ENCODE data around the gene DCST2. TPM values are rescaled to one million over a fixed set of nuclear protein-coding genes. Genes with fewer than 3 reads are reported as not detected.
"Not testable (repeated sequence)": the region's sequence is repeated elsewhere in the genome, so short reads cannot be mapped to it uniquely, and the experiment has no call there.

DCST2 gene
- total and polyA plus RNA-seq, 11 donors: 0.14 to 0.65 (median 0.35) TPM; not detected in 1

DNA sequence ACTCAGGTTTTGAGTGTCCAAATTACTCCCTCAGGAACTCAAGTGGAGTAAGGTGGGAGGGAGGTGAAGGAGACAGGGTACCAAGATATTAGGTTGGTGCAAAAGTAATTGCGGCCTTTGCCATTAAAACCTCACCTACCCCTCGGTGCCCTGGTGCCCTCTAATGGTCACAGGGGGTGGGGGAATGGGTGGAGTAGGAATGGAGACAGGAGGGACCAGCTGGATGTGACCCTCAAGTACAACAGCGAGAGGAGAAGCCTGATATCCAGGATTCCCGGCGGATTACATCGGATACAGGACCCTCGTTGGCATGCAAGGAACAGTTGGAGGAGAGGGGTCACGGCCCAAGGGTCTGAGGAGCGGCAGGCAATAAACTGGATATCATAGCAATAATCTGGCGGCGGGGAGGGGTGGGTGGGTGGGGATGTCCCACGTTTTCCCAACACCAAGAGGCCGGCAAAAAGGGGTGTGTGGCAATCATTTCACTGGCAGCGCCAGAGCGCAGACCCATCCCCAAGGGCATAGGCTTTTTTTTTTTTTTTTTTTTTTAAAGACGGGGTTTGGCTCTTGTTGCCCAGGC lies 35.3 kb downstream of the DCST2 start:
- H3K27ac ChIP-seq: peak overlapping the region in 1 of 12 donors; percentile 95
- TF ChIP-seq POLR2A (IDR thresholded peaks at IDR 0.05) (no peak), CTCF (IDR thresholded peaks at IDR 0.05) (no peak)
- DNase-seq (no peak), ATAC-seq (no peak)
- H3K36me3 ChIP-seq: no peaks in the 10 kb centered on the region
- 73 to 77% (median 76%) methylated on average over 16 of the region's 16 CpGs for WGBS, 4 donors
- intact Hi-C loops (cut with DNase I): loop anchor here in 6 of 10 donors (2.0 to 5.0 kb wide), 2 partner anchors 13 to 36 kb away; partner anchors contain the start of gene PYGO2 (in 6 of the 6)
- H3K4me1 ChIP-seq: peaks cover 0 to 42% (median 16%) of the 10 kb centered on the region in 12 donors
- no peak overlapping the region for H3K4me3 ChIP-seq
- no peaks in the 10 kb centered on the region for H3K9me3 ChIP-seq
- no peaks in the 10 kb centered on the region for H3K27me3 ChIP-seq

DNA sequence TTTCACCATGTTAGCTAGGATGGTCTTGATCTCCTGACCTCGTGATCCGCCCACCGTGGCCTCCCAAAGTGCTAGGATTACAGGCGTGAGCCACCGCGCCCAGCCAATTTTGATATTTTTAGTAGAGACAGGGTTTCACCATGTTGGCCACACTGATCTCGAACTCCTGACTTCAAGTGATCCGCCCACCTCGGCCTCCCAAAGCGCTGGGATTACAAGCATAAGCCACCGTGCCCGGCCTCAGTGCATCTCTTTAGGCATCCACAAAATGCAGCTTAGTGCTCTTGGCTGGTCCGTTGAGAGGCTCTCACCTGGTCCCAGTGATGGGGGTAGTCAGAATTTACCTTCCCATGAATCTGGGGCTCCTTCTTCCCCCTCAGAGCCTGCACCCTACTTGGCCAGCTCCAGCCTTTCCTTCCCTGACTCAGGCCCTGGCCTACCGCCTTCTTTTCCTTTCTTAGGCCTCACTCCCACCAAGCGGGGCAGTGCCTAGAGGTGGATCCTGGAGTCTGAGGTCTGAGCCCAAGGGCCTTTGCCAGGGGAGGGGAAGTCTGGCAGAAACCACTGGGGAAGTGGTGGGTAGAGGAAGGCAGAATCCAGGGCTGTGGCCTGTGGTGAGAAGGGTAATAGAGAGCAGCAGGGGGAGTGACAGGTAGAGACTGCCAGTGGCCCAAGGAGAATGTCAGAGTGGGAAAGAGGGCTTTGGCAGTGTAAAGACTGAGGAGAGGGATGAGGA lies 36.4 kb downstream of the DCST2 start:
- Histone ChIP-seq H3K4me1 (peaks cover 0 to 45% (median 16%) of the 10 kb centered on the region in 12 donors), H3K9me3 (no peaks in the 10 kb centered on the region), H3K27ac (no peak overlapping the region), H3K27me3 (no peaks in the 10 kb centered on the region), H3K4me3 (no peak overlapping the region), H3K36me3 (peaks cover 0 to 10% (median 0%) of the 10 kb centered on the region in 9 donors)
- intact Hi-C loops (cut with DNase I): loop anchor here in 6 of 10 donors (5.0 kb wide), 1 partner anchor 35 kb away; the partner anchor contains the start of gene PYGO2 (in 6 of the 6)
- ATAC-seq (no peak), DNase-seq (no peak)
- 81 to 89% (median 85%) methylated on average over 15 of the region's 15 CpGs for WGBS, 4 donors
- TF ChIP-seq POLR2A (IDR thresholded peaks at IDR 0.05): no peak
- no peak for TF ChIP-seq CTCF (IDR thresholded peaks at IDR 0.05)

DNA sequence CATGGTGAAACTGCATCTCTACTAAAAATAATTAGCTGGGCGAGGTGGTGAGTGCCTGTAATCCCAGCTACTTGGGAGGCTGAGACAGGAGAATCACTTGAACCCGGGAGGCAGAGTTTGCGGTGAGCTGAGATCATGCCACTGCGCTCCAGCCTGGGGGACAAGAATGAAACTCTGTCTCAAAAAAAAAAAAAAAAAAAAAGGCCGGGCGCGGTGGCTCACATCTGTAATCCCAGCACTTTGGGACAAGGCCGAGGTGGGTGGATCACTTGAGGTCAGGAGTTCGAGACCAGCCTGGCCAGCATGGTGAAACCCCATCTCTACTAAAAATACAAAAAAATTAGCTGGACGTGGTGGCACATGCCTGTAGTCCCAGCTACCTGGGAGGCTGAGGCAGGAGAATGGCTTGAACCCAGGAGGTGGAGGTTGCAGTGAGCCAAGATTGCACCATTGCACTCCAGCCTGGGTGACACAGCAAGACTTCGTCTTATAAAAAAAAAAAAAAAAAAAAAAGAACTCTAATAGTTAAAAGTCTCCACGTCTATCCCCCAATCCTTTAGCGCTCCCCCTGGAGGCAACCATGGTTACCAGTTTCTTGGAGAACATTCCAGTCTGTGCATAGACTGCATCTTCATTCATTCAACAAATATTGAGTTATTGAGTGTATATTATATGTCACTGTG lies 38.1 kb downstream of the DCST2 start:
- H3K9me3 ChIP-seq, ATAC-seq, H3K27me3 ChIP-seq, H3K4me3 ChIP-seq, H3K27ac ChIP-seq: not testable (repeated sequence)
- peak; percentile 23 to 64 (median 40) for TF ChIP-seq CTCF (IDR thresholded peaks at IDR 0.05)
- H3K4me1 ChIP-seq: peaks cover 0 to 45% (median 16%) of the 10 kb centered on the region in 12 donors
- WGBS, 4 donors: 59 to 62% (median 60%) methylated on average over 13 of the region's 13 CpGs
- peak in 2 of 5 donors; percentile 51 to 65 for DNase-seq
- intact Hi-C loops (cut with DNase I): loop anchor here in 6 of 10 donors (5.0 kb wide), 1 partner anchor 33 kb away; the partner anchor contains the start of gene PYGO2 (in 6 of the 6)
- H3K36me3 ChIP-seq: peaks cover 0 to 24% (median 11%) of the 10 kb centered on the region in 9 donors

DNA sequence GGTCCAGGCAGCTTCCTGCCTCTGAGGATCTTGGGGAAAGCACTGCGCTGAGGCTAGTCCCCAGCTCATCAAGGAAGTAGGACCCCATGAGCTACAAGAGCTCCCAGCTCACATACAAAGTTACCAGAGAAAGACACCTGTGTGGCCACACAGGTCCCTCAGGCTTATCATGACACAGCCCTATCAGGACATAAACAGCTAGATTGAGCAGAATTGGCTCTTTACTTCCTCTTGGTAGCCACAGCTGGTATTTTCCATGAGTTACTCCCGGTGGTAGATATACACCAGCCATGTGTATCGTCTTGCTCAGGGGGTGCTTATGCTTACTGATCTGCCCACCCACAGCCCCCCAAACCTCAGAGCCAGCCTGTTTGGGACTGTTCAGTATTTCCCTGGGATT lies 39.0 kb downstream of the DCST2 start:
- peaks cover 0 to 38% (median 10%) of the 10 kb centered on the region in 12 donors for H3K4me1 ChIP-seq
- intact Hi-C loops (cut with DNase I): no loop called here
- 62 to 84% (median 70%) methylated on average over 3 of the region's 3 CpGs for WGBS, 4 donors

More for the DNA sequence above, 39.0 kb downstream of the DCST2 start:
- TF ChIP-seq POLR2A (IDR thresholded peaks at IDR 0.05) (no peak), CTCF (IDR thresholded peaks at IDR 0.05) (no peak)
- H3K27ac ChIP-seq: no peak overlapping the region
- H3K4me3 ChIP-seq: no peak overlapping the region
- no peaks in the 10 kb centered on the region for H3K27me3 ChIP-seq
- H3K9me3 ChIP-seq: no peaks in the 10 kb centered on the region
- peaks cover 0 to 32% (median 19%) of the 10 kb centered on the region in 9 donors for H3K36me3 ChIP-seq
- ATAC-seq (no peak), DNase-seq (no peak)

Measured in heart left ventricle (tissue), 16 donors.